Measurements from ENCODE around the gene GPR39.

GRCh38 chr2:132659331-132659730, 242.7 kb downstream of the GPR39 start:
- TF ChIP-seq, protein P1, sequence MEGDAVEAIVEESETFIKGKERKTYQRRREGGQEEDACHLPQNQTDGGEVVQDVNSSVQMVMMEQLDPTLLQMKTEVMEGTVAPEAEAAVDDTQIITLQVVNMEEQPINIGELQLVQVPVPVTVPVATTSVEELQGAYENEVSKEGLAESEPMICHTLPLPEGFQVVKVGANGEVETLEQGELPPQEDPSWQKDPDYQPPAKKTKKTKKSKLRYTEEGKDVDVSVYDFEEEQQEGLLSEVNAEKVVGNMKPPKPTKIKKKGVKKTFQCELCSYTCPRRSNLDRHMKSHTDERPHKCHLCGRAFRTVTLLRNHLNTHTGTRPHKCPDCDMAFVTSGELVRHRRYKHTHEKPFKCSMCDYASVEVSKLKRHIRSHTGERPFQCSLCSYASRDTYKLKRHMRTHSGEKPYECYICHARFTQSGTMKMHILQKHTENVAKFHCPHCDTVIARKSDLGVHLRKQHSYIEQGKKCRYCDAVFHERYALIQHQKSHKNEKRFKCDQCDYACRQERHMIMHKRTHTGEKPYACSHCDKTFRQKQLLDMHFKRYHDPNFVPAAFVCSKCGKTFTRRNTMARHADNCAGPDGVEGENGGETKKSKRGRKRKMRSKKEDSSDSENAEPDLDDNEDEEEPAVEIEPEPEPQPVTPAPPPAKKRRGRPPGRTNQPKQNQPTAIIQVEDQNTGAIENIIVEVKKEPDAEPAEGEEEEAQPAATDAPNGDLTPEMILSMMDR (conservative IDR thresholded peaks at IDR 0.05): no peak
- TF ChIP-seq ZFX (IDR thresholded peaks at IDR 0.05): no peak

Data from C4-2B (cell line).